T1000 (cell line): ENCODE results near the gene NCAPG2.
"Not testable (repeated sequence)": the region's sequence is repeated elsewhere in the genome, so short reads cannot be mapped to it uniquely, and the experiment has no call there.

ENCODE experiments used
- DNase-seq: peaks from one replicate; lab custom pipeline; 2025; ENCODE audit warnings: mixed read lengths; lab: John Stamatoyannopoulos, UW

NCAPG2 gene

DNA sequence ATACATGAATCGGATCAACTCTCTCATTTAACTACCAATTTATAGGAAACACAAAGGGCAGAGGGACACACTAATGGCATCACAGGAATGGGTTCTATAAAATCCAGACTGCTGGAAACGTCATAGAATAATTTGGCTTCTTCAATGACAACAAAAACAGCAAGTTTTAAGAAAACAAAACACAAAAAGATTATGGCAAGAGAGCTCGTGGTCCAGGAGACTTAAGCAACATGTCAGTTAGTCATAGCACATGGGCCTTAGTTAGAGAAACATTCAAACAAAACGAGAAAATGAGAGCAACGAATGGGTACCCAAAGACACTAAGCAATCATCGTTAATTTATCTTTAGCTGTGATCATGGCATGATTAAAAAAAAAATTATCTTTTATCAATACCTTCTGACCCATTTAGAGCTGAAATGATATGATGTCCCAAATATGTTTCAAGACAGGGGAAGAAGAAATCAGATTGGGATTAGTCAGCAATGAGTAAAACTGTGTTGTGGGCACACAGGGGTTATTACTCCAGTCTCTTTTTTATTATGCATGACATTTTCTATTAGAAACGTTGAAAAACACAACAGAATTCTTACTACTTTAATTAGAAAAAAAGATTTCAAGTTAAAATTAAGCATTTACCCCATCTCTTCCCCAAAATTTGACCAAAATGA is 28.3 kb downstream of the NCAPG2 start:
- no peak for DNase-seq

DNA sequence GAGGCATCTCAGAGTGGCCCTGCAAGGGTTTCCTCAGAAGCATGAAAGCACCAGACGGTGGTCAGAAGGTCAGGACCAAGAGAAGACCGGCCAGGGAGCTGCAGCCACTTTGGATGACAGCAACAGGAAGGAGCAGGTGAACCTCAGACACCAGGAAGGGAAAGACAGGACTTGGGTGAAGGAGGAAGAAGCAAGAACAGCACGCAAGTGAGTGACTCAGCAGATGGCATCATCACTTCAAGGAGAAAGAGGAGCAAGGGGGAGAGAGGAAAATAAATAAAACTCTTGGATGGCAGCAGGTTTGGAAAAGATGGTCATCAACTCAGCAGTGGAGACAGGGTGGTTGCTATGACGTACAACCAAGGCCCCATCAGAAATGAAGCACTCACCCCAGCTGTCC is 31.6 kb downstream of the NCAPG2 start:
- no peak for DNase-seq

DNA sequence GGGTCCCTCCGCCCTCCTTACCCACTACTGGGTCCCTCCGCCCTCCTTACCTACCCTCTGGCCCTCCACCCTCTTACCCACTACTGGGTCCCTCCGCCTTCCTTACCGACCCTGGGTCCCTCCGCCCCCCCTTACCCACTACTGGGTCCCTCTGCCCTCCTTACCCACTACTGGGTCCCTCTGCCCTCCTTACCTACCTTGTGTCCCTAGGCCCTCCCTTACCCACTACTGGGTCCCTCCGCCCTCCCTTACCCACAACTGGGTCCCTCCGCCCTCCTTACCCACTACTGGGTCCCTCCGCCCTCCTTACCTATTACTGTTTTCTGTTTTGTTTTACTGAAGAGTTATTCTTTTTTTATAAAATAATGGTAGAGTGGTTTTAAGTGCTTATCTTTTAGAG is 36.5 kb downstream of the NCAPG2 start:
- DNase-seq, result not testable (repeated sequence)

DNA sequence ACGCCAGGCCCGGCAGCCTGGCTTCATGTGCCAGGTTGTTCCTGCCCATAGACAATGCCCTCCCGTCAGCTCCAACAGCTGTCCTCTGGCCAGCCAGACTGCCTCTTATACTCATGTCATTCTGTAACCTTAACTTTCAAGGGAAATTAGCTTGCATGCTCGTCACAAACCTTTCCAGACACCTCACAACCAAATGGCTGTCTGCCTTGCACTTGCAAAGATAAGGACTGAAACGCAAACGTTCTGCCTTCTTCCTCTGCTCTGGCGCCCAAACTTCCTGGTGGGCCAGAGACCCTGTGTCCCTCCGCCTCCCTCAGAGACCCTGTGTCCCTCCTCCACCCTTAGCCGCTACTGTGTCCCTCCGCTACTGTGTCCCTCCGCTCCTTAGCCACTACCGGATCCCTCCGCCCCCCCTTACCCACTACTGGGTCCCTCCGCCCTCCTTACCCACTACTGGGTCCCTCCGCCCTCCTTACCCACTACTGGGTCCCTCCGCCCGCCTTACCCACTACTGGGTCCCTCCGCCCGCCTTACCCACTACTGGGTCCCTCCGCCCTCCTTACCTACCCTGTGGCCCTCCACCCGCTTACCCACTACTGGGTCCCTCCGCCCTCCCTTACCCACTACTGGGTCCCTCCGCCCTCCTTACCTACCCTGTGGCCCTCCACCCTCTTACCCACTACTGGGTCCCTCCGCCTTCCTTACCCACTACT is 37.5 kb downstream of the NCAPG2 start:
- DNase-seq, result not testable (repeated sequence)

DNA sequence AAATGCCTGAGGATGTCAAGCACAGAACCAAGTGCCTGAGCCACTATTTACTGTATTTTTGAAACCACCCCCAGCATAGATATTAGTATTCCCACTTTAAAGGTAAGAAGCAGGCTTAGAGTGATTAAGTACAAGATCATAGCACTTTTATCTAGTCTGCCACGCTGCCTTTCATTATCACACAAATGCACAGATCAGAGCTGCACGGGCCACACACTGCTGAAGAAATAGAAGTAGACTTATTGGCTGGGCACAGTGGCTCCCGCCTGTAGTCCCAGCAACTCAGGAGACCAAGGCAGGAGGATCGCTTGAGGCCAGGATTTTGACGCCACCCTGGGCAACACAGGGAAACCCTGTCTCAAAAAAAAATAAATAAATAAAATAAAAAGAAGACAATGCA is 38.2 kb downstream of the NCAPG2 start:
- DNase-seq, result no peak

DNA sequence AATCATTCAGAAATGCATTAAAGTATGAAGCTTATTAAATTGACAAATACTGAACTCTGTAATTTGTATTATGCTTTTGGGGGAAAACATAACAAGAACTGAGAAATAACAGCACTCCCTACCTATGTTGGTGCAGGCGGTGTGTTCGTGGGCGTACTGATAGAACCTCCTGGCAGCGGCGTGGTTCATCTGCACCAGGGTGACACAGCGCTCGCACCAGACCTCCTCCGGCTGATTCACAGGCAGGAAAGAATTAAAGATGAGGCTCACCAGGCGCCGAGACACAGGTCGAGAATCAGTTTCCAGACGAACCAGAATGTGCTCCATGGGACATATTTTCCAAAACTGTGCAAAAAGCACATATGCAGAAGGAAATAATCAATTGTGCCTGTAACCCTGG is 40.2 kb downstream of the NCAPG2 start:
- no peak for DNase-seq

DNA sequence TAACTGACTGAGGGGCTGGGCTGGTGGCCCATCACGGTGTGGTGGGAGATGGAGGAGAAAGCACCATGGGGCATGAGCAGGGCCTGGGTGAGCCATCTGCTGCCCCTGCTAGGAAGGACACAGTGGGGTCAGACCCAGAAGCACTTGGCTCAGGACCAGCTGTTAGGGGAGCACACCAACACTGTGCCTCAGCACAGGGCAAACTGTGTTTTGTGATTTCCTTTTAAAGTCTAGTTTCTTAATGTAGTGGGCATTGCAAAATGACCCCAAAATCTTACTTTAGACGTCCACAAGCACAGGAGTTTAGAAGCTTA is 41.2 kb downstream of the NCAPG2 start:
- DNase-seq, result no peak

DNA sequence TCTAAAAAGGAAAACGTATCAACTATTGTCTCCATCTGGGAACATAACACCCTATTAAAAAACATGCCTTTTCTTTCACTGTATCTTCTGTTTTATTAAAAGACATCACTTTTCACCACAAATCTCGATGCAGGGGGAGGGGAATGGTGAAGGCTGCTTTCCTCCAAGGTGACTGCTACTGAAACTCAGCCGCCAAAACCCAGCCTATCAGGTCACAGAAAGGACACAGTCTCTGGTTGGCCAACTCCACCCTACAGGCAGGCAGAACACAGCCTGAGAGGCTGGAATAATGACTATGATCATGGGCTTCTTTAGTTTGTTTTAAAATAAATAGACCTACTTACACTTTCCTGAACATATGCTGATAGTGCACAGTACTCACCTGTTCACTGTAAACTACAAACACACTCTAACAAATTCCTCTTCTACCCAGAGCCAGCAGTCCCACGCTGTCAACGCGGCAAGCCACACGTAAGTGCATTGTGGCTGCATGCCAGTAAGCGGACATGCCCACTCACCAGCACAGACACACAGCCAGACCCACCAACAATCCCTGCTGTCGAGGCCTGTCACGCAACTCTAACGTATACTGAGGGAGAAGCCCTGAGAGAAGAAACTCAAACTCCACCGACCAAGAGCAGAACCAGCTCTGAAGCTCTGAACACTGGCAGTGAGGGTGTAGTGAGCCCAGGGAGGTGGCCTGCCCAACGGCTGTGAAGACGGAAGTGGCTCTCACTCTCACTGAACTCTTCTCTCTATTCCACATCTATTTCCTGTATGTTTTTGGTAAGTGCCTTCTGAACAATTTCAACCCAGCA is 41.8 kb downstream of the NCAPG2 start:
- DNase-seq, result no peak

DNA sequence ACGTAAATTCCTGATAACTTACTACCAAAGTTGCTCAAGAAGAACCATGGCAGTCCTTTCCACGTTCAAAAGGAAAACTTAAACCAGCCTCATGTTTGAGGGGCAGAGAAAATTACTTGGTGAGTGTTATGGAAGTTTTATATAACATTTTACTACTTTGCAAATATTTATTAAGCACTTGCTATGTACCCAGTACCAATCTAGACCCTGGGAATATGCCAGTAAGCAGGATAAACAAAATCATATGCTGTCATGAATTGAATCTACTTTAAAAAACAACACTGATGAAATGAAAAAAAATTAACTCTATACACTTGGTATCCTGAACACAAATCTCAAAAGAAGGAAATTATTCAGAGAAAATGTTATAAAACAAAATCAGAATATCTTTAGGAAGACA is 46.1 kb downstream of the NCAPG2 start:
- no peak for DNase-seq

DNA sequence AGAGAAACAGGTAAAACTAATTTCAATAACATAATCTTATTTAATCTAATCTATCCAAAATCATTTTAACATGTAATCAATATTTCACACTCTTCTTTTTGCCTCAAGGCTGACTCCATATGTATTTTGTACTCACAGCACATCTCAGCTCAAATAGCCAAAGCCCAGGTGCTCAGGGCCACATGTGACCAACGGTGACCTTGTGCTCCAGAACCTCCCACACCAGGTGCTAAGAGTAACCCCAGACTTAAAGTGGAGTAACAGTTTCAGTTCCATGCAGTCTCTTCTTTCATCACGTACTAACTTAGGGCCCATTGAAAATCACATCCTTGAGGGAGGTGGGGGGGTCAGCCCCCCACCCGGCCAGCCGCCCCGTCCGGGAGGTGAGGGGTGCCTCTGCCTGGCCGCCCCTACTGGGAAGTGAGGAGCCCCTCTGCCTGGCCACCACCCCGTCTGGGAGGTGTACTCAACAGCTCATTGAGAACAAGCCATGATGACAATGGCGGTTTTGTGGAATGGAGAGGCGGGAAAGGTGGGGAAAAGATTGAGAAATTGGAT is 47.3 kb downstream of the NCAPG2 start:
- DNase-seq, result no peak

DNA sequence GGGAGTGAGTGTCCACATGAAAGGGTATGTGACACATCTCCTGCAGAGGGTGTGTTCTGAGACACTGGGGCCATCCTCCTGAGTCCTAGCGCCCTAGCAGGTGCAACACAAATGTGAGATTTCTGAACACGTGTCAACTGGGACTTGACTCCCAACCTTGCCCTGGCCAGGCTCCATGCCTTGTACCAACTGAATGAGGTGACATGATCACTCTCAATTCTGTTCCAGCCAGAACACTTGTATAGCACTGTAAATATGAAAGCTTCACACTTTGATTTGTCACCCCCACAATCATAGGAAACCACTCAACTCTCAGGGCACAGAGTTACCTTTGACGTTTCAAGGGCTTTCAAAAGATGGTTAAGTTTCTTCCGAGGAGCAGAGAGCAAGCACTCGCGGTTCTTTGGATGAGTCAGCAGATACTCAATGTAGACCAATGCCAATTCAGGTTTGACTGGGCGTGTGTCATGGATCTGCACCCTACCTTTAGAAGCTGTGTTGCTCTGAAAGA is 48.6 kb downstream of the NCAPG2 start:
- no peak for DNase-seq

DNA sequence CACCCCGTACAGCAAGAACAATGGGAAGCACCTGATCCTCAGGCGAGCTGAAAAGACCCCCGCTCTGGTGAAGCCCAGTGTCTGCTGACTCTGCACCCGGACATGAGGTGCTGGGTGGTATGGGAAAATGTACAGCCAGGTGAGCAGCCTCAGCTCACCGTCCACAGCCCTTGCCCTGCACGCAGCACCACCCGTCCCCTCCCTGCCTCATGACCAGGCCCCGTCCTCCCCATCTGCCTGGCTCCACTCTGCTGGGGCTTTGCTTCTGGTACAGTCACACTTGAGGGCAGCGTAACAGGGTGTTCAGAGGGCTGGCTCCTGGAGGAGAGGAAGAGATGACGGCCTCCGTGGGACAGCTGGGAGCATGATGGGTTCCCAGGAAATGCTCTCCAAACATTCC is 49.1 kb downstream of the NCAPG2 start:
- no peak for DNase-seq

DNA sequence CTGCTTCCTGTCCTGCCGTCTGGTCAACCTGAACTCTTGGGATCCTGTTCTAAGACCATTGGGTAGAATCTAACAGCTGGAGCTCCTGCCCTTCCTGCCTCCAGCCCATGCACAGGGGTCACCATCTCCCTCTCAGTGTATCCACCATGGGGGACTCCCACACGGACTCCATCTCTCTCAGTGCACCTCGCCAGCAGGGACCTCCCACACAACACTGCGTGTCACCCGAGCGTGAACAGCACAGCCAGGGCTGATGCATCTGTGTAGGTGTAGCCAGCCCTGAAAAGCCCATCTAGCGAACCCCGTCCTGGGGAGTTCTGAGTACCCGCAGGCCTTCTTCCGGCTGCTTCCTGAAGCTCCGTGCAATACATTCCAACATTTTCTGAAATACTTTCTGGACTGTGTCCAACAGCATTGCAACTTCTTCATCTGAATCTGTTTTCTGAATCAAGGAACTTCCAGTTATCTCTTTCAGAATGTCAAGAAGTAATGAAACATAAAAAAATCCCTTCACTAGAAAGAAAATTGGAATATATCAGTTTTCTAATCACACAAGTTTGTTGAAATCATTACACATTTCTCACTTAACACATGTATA is 52.5 kb downstream of the NCAPG2 start:
- no peak for DNase-seq

DNA sequence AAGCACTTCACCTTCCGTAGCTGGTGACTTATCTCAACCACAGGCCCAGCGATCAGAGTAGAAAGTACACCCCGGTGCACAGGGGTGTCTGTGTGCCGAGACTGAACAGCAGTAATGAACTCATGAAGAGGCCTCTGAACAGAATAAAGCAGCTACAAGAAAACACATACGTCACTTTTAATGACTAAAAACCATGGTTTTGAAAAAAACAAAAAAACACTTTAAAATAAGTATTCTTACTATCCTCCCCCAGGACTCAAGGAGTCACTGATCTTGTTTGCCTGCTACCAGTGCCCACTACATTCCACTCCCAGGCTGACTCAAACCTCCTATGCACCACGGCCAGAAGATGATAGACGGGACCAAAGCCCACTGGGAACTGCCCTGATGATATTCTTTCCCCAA is 53.8 kb downstream of the NCAPG2 start:
- peak; percentile 60 for DNase-seq

DNA sequence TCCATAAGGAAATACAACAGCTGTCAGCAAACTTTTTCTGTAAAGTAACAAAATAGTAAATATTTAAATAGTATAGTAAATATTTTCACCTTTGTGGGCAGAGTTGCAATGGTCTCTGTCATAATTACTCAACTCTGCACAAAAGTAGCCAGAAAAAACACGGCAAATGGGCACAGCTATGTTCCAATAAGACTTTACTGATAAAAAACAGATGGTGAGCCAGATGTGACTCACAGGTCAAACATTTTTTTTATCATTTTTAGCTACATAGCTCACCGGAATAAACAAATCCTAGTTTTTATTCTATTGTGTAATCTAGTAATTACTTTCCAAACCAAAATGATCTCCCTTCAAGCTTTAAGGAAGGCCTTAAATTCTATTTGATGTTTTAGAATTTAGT is 55.3 kb downstream of the NCAPG2 start:
- DNase-seq, result peak; percentile 34

DNA sequence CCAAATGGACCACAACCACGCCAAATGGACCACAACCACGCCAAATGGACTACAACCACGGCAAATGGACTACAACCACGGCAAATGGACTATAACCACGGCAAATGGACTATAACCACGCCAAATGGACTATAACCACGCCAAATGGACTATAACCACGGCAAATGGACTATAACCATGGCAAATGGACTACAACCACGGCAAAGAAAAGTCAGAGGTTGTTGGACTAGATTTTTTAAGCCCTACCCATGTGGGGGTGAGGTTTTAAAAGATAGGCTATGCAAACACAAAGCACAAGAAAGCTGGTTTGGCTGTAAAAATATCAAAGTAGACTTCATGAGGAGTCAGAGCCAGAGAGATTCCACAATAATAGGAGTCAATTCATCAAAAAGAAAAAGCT is 55.8 kb downstream of the NCAPG2 start:
- no peak for DNase-seq

DNA sequence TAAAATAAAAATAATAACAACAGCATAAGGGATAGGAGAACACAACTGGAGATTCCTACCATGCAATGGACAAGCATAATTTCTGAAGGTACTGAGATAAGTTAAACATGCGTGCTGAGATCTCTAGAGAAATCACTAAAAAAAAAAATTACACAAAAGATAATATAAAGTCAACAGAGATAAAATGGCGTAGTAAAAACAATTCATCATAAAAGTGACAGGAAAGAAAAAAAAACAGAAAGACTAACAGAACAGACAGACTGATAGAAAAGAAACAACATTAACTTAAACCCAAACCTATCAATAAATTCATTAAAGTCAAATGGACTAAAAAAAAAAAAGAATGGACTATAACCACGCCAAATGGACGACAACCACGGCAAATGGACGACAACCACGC is 56.4 kb downstream of the NCAPG2 start:
- no peak for DNase-seq

DNA sequence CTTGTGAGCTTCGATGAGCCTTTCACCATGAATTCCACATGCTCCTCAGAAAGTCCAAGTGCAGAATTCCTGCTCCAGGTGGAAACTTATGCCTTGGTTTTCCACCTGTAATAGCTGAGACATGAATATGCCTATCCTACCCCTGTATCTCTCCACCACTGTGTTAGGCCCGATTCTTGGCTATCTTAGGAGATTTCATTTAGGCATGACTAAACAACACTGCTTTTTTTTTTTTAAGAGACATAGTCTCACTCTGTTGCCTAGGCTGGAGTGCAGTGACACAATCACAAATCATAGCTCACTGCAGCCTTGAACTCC is 57.2 kb downstream of the NCAPG2 start:
- no peak for DNase-seq

DNA sequence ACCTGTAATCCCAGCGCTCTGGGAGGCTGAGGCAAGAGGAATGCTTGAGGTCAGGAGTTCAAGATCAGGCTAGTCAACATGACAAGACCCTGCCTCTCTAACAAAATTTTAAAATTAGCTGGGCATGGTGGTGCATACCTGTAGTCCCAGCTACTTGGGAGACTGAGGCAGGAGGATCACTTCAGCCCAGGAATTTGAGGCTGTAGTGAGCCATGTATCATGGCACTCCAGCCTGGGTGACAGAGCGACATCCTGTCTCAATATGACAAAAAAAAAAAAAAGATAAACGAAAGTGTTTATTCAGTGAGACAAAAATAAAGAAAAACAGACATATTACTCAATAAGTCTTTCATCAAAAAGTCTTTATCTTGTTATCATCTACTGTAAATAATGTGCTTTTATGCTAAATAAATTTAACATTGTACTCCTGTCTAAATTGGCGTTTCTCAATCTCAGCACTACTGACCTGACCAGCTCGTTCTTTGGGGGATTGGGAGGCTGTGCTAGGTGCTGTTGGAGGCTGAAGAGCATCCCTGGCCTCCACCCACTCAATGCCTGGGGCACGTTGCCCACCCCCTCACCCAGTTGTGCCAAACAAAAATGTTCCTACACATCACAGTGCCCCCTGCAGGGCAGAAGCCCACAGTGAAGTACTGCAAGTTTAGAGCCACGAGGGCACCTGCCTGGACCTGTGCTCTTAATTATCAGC is 57.7 kb downstream of the NCAPG2 start:
- no peak for DNase-seq

DNA sequence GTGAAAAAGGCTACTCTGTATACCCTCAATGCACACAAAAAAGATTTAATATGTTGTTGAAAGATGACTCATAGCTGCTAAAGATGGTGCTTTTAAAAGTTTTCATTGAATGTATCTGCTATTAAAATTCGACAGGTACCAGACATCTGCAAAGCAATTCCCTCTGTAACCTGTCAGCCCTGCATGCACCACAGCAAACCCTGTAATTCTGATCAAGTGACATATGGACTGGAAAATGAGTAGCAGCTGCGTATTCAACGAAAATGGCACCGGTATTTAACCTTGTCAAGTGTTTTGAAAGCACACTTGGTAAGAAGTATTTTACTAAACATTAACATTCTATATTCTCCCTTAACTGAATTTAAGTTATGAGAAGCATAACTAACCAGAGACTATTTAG is 58.8 kb downstream of the NCAPG2 start:
- DNase-seq, result no peak

DNA sequence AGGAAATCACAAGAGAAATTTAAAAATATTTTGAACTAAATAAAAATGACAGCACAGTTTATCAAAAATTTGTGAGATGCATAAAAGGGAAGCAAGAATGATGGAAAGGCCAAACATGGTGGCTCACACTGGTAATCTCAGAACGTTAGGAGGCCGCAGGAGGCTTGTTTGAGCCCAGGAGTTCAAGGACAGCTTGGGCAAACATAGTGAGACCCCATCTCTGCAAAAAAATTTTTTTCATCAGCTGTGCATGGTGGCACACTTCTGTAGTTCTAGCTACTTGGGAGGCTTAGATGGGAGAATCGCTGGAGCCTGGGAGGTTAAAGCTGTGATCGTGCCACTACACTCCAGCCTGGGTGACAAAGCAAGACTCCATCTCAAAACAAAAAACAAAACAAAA is 62.5 kb downstream of the NCAPG2 start:
- DNase-seq, result no peak

DNA sequence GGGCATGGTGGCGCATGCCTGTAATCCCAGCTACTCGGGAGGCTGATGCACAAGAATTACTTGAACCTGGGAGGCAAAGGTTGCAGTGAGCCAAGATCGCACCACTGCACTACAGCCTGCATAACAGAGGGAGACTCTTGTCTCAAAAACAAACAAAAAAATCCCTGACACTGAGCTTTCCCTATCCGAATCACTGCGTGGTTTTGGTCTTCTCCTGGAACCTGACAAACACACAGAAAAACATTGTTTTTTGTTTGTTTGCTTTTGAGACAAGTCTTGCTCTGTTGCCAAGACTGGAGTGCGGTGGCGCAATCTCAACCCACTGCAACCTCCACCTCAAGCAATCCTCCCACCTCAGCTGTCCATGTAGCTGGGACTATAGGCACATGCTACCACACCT is 66.6 kb downstream of the NCAPG2 start:
- no peak for DNase-seq
